ENCODE data around the gene IL17RA. TPM values are rescaled to one million over a fixed set of nuclear protein-coding genes. Genes with fewer than 3 reads are reported as not detected.

IL17RA gene
- total RNA-seq, 2 donors from 2014 or later: 16.1 to 17.4 TPM

GRCh38 chr22:17113600-17113999 lies 28.8 kb downstream of the IL17RA start:
- WGBS: 94% methylated on average over 6 of the region's 8 CpGs
- peaks cover 2 to 7% of the 10 kb centered on the region in 2 donors for H3K36me3 ChIP-seq
- H3K9me3 ChIP-seq: no peaks in the 10 kb centered on the region
- DNase-seq (ENCODE audit: low spot score): no peak
- H3K27ac ChIP-seq: peak overlapping the region in 1 of 2 donors; percentile 9
- H3K4me3 ChIP-seq: no peak overlapping the region
- intact Hi-C loops (cut with DNase I): no loop called here
- peaks cover 9% of the 10 kb centered on the region for H3K4me1 ChIP-seq (replicated peaks)
- TF ChIP-seq POLR2A (IDR thresholded peaks at IDR 0.05) (no peak), POLR2AphosphoS5 (IDR thresholded peaks at IDR 0.05) (no peak), CTCF (IDR thresholded peaks at IDR 0.05) (no peak)
- no peaks in the 10 kb centered on the region for H3K27me3 ChIP-seq (replicated peaks; ENCODE audit: insufficient read depth)

GRCh38 chr22:17114173-17114897 lies 29.5 kb downstream of the IL17RA start:
- no peaks in the 10 kb centered on the region for H3K36me3 ChIP-seq
- no peak for DNase-seq (ENCODE audit: low spot score)
- WGBS: 64% methylated on average over 13 of the region's 13 CpGs
- peak overlapping the region in 1 of 2 donors; percentile 9 for H3K27ac ChIP-seq
- peaks cover 9% of the 10 kb centered on the region for H3K4me1 ChIP-seq (replicated peaks)
- TF ChIP-seq CTCF (IDR thresholded peaks at IDR 0.05) (no peak), POLR2A (IDR thresholded peaks at IDR 0.05) (no peak), POLR2AphosphoS5 (IDR thresholded peaks at IDR 0.05) (no peak)
- H3K9me3 ChIP-seq: no peaks in the 10 kb centered on the region
- no peaks in the 10 kb centered on the region for H3K27me3 ChIP-seq (replicated peaks; ENCODE audit: insufficient read depth)
- intact Hi-C loops (cut with DNase I): no loop called here
- H3K4me3 ChIP-seq: no peak overlapping the region

DNA sequence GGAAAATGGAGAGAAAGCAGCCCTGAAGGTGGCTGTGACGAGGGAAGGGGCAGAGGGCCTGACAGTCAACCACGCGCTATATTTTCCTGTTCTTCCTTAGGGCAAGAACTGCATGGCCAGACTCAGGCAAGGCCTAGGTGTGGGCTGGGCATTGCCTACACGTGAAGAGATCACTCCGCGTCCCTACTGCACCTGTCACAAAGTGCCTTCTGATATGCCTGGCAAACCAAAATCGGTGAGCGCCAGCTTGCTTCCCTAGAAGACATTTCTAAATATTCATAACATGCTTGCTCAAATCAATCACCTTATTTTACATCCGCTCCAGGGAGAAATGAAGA lies 30.1 kb downstream of the IL17RA start:
- H3K36me3 ChIP-seq: no peaks in the 10 kb centered on the region
- H3K4me1 ChIP-seq (replicated peaks): peaks cover 9% of the 10 kb centered on the region
- 83% methylated on average over 9 of the region's 9 CpGs for WGBS
- H3K27ac ChIP-seq: peak overlapping the region in 1 of 2 donors; percentile 9
- TF ChIP-seq POLR2AphosphoS5 (IDR thresholded peaks at IDR 0.05) (no peak), POLR2A (IDR thresholded peaks at IDR 0.05) (no peak), CTCF (IDR thresholded peaks at IDR 0.05) (no peak)
- H3K4me3 ChIP-seq: no peak overlapping the region
- H3K27me3 ChIP-seq (replicated peaks; ENCODE audit: insufficient read depth): no peaks in the 10 kb centered on the region
- no peaks in the 10 kb centered on the region for H3K9me3 ChIP-seq
- intact Hi-C loops (cut with DNase I): no loop called here
- no peak for DNase-seq (ENCODE audit: low spot score)

DNA sequence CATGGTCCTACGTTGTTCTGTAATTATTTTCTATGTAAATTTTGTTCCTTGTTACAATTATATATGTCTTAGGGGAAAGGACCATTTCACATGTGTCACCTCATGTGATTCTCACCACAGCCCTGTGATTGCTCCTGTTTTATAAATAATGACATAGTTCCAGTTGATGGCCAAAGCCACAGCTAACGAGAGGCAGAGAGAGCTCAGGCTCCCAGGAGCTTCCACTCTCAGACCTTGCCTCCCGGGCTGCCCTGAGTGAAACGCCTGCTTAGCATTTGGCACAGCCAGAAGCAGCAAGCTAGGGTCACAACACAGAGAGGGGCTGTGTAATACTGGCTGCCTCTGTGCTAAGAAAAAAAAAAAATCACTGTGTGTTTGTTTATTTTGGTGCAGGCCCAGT lies 30.4 kb downstream of the IL17RA start:
- peaks cover 9% of the 10 kb centered on the region for H3K4me1 ChIP-seq (replicated peaks)
- no peak overlapping the region for H3K4me3 ChIP-seq
- no peak for TF ChIP-seq CTCF (IDR thresholded peaks at IDR 0.05)
- no peak for TF ChIP-seq POLR2A (IDR thresholded peaks at IDR 0.05)
- TF ChIP-seq POLR2AphosphoS5 (IDR thresholded peaks at IDR 0.05): no peak
- WGBS: 50% methylated on average over 4 of the region's 4 CpGs
- no peaks in the 10 kb centered on the region for H3K36me3 ChIP-seq
- no peaks in the 10 kb centered on the region for H3K9me3 ChIP-seq
- DNase-seq (ENCODE audit: low spot score): no peak
- peak overlapping the region in 1 of 2 donors; percentile 83 for H3K27ac ChIP-seq
- H3K27me3 ChIP-seq (replicated peaks; ENCODE audit: insufficient read depth): no peaks in the 10 kb centered on the region
- intact Hi-C loops (cut with DNase I): no loop called here

DNA sequence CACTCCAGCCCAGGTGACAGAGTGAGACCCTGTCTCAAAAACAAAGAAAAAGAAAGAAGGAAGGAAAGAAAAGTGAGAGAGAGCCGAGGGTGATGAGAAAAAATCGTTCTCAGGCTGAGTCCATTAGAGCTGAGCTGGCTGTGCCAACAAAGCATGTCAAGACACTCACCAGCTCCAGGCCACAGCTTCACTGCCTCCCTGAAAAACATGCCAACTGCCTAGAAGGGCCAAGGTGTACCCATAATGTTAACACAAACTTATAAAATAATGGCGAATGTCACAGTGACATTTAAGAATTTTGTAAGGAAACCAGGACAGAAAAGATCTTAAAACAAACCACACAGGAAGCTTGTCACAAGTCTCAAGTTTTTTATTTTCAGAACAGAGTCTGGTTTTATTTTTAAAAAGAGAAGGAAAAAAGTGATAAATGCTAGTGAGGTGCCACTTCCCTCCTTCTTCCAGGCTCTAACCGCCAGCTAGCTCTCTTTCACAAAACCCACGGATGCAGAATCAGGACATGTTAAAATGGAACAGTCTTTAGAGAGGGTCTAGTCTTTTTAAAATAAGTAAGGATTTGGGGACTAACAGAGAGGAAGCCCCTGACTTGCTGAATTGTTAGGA lies 31.3 kb downstream of the IL17RA start:
- intact Hi-C loops (cut with DNase I): no loop called here
- WGBS: 20% methylated on average over 5 of the region's 5 CpGs
- Histone ChIP-seq H3K4me1 (replicated peaks) (peaks cover 9% of the 10 kb centered on the region), H3K9me3 (no peaks in the 10 kb centered on the region), H3K36me3 (no peaks in the 10 kb centered on the region), H3K4me3 (no peak overlapping the region), H3K27me3 (replicated peaks; ENCODE audit: insufficient read depth) (no peaks in the 10 kb centered on the region), H3K27ac (peak overlapping the region; percentile 58 to 83)
- TF ChIP-seq CTCF (IDR thresholded peaks at IDR 0.05) (no peak), POLR2A (IDR thresholded peaks at IDR 0.05) (no peak), POLR2AphosphoS5 (IDR thresholded peaks at IDR 0.05) (peak; percentile 85)
- peak; percentile 77 for DNase-seq (ENCODE audit: low spot score)

All from prostate gland (tissue), 2 donors.